A549 (cell line): ENCODE measurements around the gene ABLIM1. TPM values are rescaled to one million over a fixed set of nuclear protein-coding genes. Genes with fewer than 3 reads are reported as not detected.

ENCODE experiments used
- ATAC-seq, 2 experiments: fragments of 200-7000 bp in 1 of 2; fragments of >200 bp in 1 of 2; cut with Nextera tagmentation in 1 of 2; cut with Tn5 transposase in 1 of 2; 3 replicates each; pipeline versions ENCODE4 v1.8.0 to v1.9.1; 2018 to 2020; ENCODE audit warnings: mild to moderate bottlenecking in 1 of 2, moderate library complexity in 1 of 2
- CTCF ChIA-PET: fragments of 300-600 bp; sonication (Branson Sonifier 250); formaldehyde crosslinking; extraction: SDS; loops from one replicate; lab custom pipeline; 2021; ENCODE audit warnings: antibody characterized with exemption, inconsistent platforms; lab: Yijun Ruan, JAX
- POLR2A ChIA-PET: fragments of 350-600 bp; formaldehyde crosslinking; extraction: SDS; loops from one replicate; lab custom pipeline; 2021; ENCODE audit warnings: antibody characterized with exemption, inconsistent platforms; lab: Yijun Ruan, JAX
- DNase-seq, 2 experiments: peaks; one replicate each; pipeline versions ENCODE4 v3.0.0 to v3.0.0-alpha.2; 2011 to 2016; ENCODE audit warnings: low read depth in 1 of 2, low spot score in 1 of 2
- FAIRE-seq: peaks from 2 replicates; lab custom pipeline; 2011; peaks lifted over from hg19 to GRCh38; lab: Jason Lieb, UNC
- H3K27ac ChIP-seq, 2 experiments: fragments of >200 bp; sonication (Bioruptor Twin); formaldehyde crosslinking; 3 replicates each; pipeline ENCODE4 v1.5.1; 2016 to 2017
- H3K4me1 ChIP-seq: fragments of >200 bp; sonication (Bioruptor Twin); formaldehyde crosslinking; 3 replicates; pipeline ENCODE4 v1.6.1; 2016
- H3K4me2 ChIP-seq: fragments of >200 bp; sonication (Bioruptor Twin); formaldehyde crosslinking; 3 replicates; pipeline ENCODE4 v1.6.1; 2016
- H3K4me3 ChIP-seq: fragments of >200 bp; sonication (Bioruptor Twin); formaldehyde crosslinking; 3 replicates; pipeline ENCODE4 v1.5.1; 2016
- H3K9me3 ChIP-seq: fragments of >200 bp; sonication (Bioruptor Twin); formaldehyde crosslinking; 3 replicates; pipeline ENCODE4 v1.6.1; 2016
- CBX8 ChIP-seq: fragments of 200-600 bp; sonication (generic); IDR thresholded peaks from 2 replicates; pipeline ENCODE4 v1.6.1; 2016
- CEBPB ChIP-seq, 2 experiments: fragments of >200 bp in 1 of 2; sonication (Bioruptor Twin) in 1 of 2; formaldehyde crosslinking in 1 of 2; IDR thresholded peaks; 2 replicates each; pipeline ENCODE4 v1.6.1; 2012 to 2016
- CHD2 ChIP-seq: fragments of 150-350 bp; IDR thresholded peaks from 2 replicates; pipeline ENCODE4 v1.6.1; 2014; ENCODE audit warnings: low read length; ENCODE audit not compliant: partially characterized antibody
- CHD4 ChIP-seq: fragments of 200-600 bp; sonication (generic); IDR thresholded peaks from 2 replicates; pipeline ENCODE4 v1.6.1; 2016; ENCODE audit warnings: antibody characterized with exemption, mild to moderate bottlenecking, borderline replicate concordance
- EHMT2 ChIP-seq: fragments of 200-600 bp; sonication (generic); IDR thresholded peaks from 2 replicates; pipeline ENCODE4 v1.6.1; 2016; ENCODE audit warnings: antibody characterized with exemption, low read depth, mild to moderate bottlenecking, moderate library complexity
- ESRRA ChIP-seq: fragments of 150-350 bp; IDR thresholded peaks from 2 replicates; pipeline ENCODE4 v1.6.1; 2014; ENCODE audit warnings: mild to moderate bottlenecking, low read length, borderline replicate concordance
- FOXS1 ChIP-seq: fragments of 250-450 bp; sonication (Bioruptor Pico); IDR thresholded peaks from 2 replicates; pipeline ENCODE4 v1.5.0; 2020; ENCODE audit warnings: mild to moderate bottlenecking, moderate library complexity
- HDAC2 ChIP-seq: fragments of 200-600 bp; sonication (generic); IDR thresholded peaks from 2 replicates; pipeline ENCODE4 v1.6.1; 2016
- JUN ChIP-seq, 2 experiments: fragments of >200 bp; sonication (Bioruptor Twin); formaldehyde crosslinking; IDR thresholded peaks; 2 replicates in 1 of 2; 3 replicates in 1 of 2; pipeline ENCODE4 v1.6.1; 2016 to 2017
- KDM1A ChIP-seq: fragments of 200-600 bp; sonication (generic); IDR thresholded peaks from 2 replicates; pipeline ENCODE4 v1.6.1; 2016; ENCODE audit warnings: low read depth, mild to moderate bottlenecking
- MAFK ChIP-seq: fragments of 450-650 bp; IDR thresholded peaks from 2 replicates; pipeline ENCODE4 v1.6.1; 2014; ENCODE audit not compliant: partially characterized antibody
- MYC ChIP-seq: IDR thresholded peaks from 2 replicates; pipeline ENCODE4 v1.6.1; 2012; ENCODE audit warnings: mild to moderate bottlenecking, inconsistent platforms, low read length, improper control_type of control experiment, borderline replicate concordance
- NFE2L2 ChIP-seq: fragments of 150-350 bp; conservative IDR thresholded peaks from 2 replicates; pipeline ENCODE4 v1.6.1; 2014; ENCODE audit warnings: low read length
- POLR2A ChIP-seq: IDR thresholded peaks from 2 replicates; pipeline ENCODE4 v1.6.1; 2012; ENCODE audit warnings: mild to moderate bottlenecking, low read length
- POLR2AphosphoS2 ChIP-seq: conservative IDR thresholded peaks from 2 replicates; pipeline ENCODE4 v1.6.1; 2012; ENCODE audit warnings: low read length, improper control_type of control experiment, inconsistent platforms
- RAD21 ChIP-seq, 2 experiments: fragments of >200 bp in 1 of 2; sonication (Bioruptor Twin) in 1 of 2; formaldehyde crosslinking in 1 of 2; IDR thresholded peaks in 1 of 2; conservative IDR thresholded peaks in 1 of 2; 2 replicates in 1 of 2; 3 replicates in 1 of 2; pipeline ENCODE4 v1.6.1; 2012 to 2018; ENCODE audit warnings: inconsistent platforms in 1 of 2
- RCOR1 ChIP-seq: fragments of 150-350 bp; IDR thresholded peaks from 2 replicates; pipeline ENCODE4 v1.6.1; 2014; ENCODE audit warnings: antibody characterized with exemption, low read length, low read depth
- SREBF2 ChIP-seq: fragments of 450-650 bp; IDR thresholded peaks from 2 replicates; pipeline ENCODE4 v1.6.1; 2014; ENCODE audit warnings: mild to moderate bottlenecking, moderate library complexity
- TFCP2L1 ChIP-seq: fragments of 250-450 bp; sonication (Bioruptor Pico); IDR thresholded peaks from 2 replicates; pipeline ENCODE4 v1.5.0; 2021; ENCODE audit warnings: mild to moderate bottlenecking
- USF2 ChIP-seq: fragments of 450-650 bp; IDR thresholded peaks from 2 replicates; pipeline ENCODE4 v1.6.1; 2014; ENCODE audit warnings: antibody characterized with exemption
- ZC3H11A ChIP-seq: fragments of 450-650 bp; IDR thresholded peaks from 2 replicates; pipeline ENCODE4 v1.6.1; 2014; ENCODE audit warnings: antibody characterized with exemption, mild to moderate bottlenecking
- ZSCAN20 ChIP-seq: fragments of 250-450 bp; sonication (Bioruptor Pico); IDR thresholded peaks from 2 replicates; pipeline ENCODE4 v1.8.0; 2022; ENCODE audit warnings: mild to moderate bottlenecking, moderate library complexity
- WGBS: methylation state at CpG from one replicate; pipeline ENCODE4 v1.1.6; 2017; ENCODE audit errors: missing lambda C conversion rate; 5-methylcytosine and 5-hydroxymethylcytosine counted together
- polyA plus RNA-seq, 4 experiments: library from polyadenylated mRNA; depleted of rRNA in 3 of 4; stranded (reverse); fragments of >200 nt; fragmentation: RNase III in 1 of 4; extraction: RNeasy Plus Mini Kit Qiagen cat#74134 plus additional on column Dnase treatment in 1 of 4; gene quantifications; 2 replicates in 3 of 4; 3 replicates in 1 of 4; pipeline ENCODE4 v1.2.3, GENCODE V29; 2011 to 2017
- TF ChIP-seq, protein P1 (sequence below): fragments of 250-450 bp; sonication (Bioruptor Pico); IDR thresholded peaks from 2 replicates; pipeline ENCODE4 v1.5.0; 2021; ENCODE audit warnings: mild to moderate bottlenecking, moderate library complexity, borderline replicate concordance
- TF ChIP-seq, protein P2 (sequence below): IDR thresholded peaks from 2 replicates; pipeline ENCODE4 v1.6.1; 2012

ABLIM1 gene
- polyA plus RNA-seq, 2 of the 4 experiments (the other 2 are of a cell fraction), result 21.4 to 70.2 TPM

GRCh38 chr10:114395366-114396022, 262.6 kb downstream of the ABLIM1 start:
- no peak overlapping the region for H3K4me2 ChIP-seq
- TF ChIP-seq USF2, result no peak
- no peak overlapping the region for H3K4me3 ChIP-seq
- CTCF ChIA-PET, result interaction anchor here (1.5 to 2.3 kb wide), 3 partner anchors 10 to 92 kb away, joined by 4 to 13 read pairs (median 5); no protein-coding TSS in a partner anchor
- ATAC-seq (no peak), FAIRE-seq (no peak), DNase-seq (no peak)
- POLR2A ChIA-PET, result interaction anchor here (1.2 kb wide), 1 partner anchor 10 kb away, joined by 3 read pairs; no protein-coding TSS in a partner anchor
- H3K9me3 ChIP-seq, result no peaks in the 10 kb centered on the region
- H3K4me1 ChIP-seq, result peaks cover 28% of the 10 kb centered on the region
- 84% methylated on average over 6 of the region's 6 CpGs for WGBS
- H3K27ac ChIP-seq, result no peak overlapping the region

DNA sequence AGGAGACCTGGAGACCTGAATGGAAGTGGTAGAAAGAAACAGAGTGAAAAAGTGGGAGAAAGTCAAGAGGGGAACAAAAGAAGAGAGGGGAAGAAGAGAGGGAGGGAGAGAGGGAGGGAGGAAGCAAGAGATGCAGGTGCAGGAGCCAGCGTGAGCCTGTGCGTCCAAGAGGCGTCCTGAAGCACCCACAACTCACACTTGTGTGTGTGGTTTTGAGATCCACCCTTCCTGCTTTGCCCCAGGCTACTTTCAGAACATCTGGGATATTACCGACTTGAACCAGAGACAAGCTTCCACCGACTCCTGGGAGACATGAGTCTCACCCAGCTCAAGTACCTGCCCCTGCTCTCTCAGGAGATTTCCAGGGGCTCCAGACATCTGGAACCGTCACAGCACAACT, 263.5 kb downstream of the ABLIM1 start:
- H3K9me3 ChIP-seq, result no peaks in the 10 kb centered on the region
- no peak overlapping the region for H3K4me3 ChIP-seq
- H3K27ac ChIP-seq, result peak overlapping the region in 1 of 2 experiments; percentile 34; a peak in 1 of 6 replicates
- POLR2A ChIA-PET, result interaction anchor here (1.2 kb wide), 1 partner anchor 11 kb away, joined by 3 read pairs; no protein-coding TSS in a partner anchor
- ATAC-seq, result no peak
- WGBS, result 76% methylated on average over 6 of the region's 6 CpGs
- no peak for FAIRE-seq
- H3K4me1 ChIP-seq, result peaks cover 29% of the 10 kb centered on the region
- TF ChIP-seq RCOR1 (no peak), RAD21 (conservative IDR thresholded peaks at IDR 0.05 in 1 of 2, IDR thresholded peaks at IDR 0.05 in 1 of 2) (no peak), CBX8 (no peak), SREBF2 (no peak), MAFK (no peak), NFE2L2 (no peak), EHMT2 (no peak), ZC3H11A (no peak), CEBPB (IDR thresholded peaks at IDR 0.05) (no peak), ZSCAN20 (CRISPR knock-in tag) (no peak), CHD4 (no peak), POLR2AphosphoS2 (no peak)
- TF ChIP-seq, protein P1, sequence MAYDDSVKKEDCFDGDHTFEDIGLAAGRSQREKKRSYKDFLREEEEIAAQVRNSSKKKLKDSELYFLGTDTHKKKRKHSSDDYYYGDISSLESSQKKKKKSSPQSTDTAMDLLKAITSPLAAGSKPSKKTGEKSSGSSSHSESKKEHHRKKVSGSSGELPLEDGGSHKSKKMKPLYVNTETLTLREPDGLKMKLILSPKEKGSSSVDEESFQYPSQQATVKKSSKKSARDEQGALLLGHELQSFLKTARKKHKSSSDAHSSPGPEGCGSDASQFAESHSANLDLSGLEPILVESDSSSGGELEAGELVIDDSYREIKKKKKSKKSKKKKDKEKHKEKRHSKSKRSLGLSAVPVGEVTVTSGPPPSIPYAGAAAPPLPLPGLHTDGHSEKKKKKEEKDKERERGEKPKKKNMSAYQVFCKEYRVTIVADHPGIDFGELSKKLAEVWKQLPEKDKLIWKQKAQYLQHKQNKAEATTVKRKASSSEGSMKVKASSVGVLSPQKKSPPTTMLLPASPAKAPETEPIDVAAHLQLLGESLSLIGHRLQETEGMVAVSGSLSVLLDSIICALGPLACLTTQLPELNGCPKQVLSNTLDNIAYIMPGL (CRISPR knock-in tag), result no peak
- TF ChIP-seq, all 56 proteins: peak for 0
- CTCF ChIA-PET, result interaction anchor here (1.5 to 7.8 kb wide), 4 partner anchors 9 to 91 kb away, joined by 4 to 43 read pairs (median 9); partner anchors contain the start of gene AFAP1L2
- H3K4me2 ChIP-seq, result no peak overlapping the region
- DNase-seq, result no peak

DNA sequence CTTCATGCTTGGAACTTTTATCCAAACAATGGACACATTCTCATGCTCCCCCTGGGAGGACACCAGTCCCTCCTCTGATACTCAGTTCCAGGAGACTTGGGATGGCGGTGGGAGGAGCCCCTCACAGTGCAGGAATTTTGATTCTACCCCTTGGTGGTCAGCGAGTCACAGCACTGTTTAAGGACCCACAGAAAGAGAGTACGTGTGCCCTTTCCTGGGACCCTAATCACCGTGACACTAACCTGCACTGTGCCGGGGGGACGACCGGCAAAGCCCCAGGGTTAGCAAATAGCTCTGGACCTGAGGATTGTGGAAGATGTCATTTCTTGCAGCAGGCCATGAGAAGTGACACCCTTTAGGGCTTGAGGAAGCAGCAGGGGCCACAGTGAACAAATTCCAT, 264.2 kb downstream of the ABLIM1 start:
- ChIA-PET POLR2A (no interaction called here), CTCF (interaction anchor here (2.3 to 7.8 kb wide), 2 partner anchors 9 to 90 kb away, joined by 13 to 43 read pairs; partner anchors contain the start of gene AFAP1L2)
- no peak for ATAC-seq
- Histone ChIP-seq H3K4me3 (no peak overlapping the region), H3K9me3 (no peaks in the 10 kb centered on the region), H3K4me2 (no peak overlapping the region), H3K27ac (peak overlapping the region in 1 of 2 experiments; percentile 34; a peak in 1 of 6 replicates), H3K4me1 (peaks cover 35% of the 10 kb centered on the region)
- FAIRE-seq, result no peak
- TF ChIP-seq RAD21 (conservative IDR thresholded peaks at IDR 0.05 in 1 of 2, IDR thresholded peaks at IDR 0.05 in 1 of 2), result no peak
- TF ChIP-seq HDAC2, result no peak
- no peak for TF ChIP-seq CHD2
- no peak for TF ChIP-seq ESRRA
- no peak for TF ChIP-seq MYC
- TF ChIP-seq, protein P1 (CRISPR knock-in tag), result no peak
- no peak for TF ChIP-seq FOXS1 (CRISPR knock-in tag)
- no peak for TF ChIP-seq POLR2A
- no peak for TF ChIP-seq KDM1A
- TF ChIP-seq TFCP2L1, result no peak
- no peak for TF ChIP-seq JUN (IDR thresholded peaks at IDR 0.05)
- TF ChIP-seq, protein P2, sequence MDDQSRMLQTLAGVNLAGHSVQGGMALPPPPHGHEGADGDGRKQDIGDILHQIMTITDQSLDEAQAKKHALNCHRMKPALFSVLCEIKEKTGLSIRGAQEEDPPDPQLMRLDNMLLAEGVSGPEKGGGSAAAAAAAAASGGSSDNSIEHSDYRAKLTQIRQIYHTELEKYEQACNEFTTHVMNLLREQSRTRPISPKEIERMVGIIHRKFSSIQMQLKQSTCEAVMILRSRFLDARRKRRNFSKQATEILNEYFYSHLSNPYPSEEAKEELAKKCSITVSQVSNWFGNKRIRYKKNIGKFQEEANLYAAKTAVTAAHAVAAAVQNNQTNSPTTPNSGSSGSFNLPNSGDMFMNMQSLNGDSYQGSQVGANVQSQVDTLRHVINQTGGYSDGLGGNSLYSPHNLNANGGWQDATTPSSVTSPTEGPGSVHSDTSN, result no peak
- no peak for DNase-seq
- 93% methylated on average over 7 of the region's 7 CpGs for WGBS
